NT2/D1 (cell line): ENCODE measurements around the gene IKZF4.

Experiments used
- YY1 ChIP-seq: IDR thresholded peaks from 2 replicates; pipeline ENCODE4 v1.6.1; 2011; ENCODE audit not compliant: insufficient read length, insufficient read depth
- ZNF274 ChIP-seq: IDR thresholded peaks from 2 replicates; pipeline ENCODE4 v1.6.1; 2011; ENCODE audit warnings: mild to moderate bottlenecking, low read depth, low read length

- TF ChIP-seq ZNF274, result no peak
- no peak for TF ChIP-seq YY1
These were observed 35.5 kb upstream of the IKZF4 start for GRCh38 chr12:55985341-55985740.
